Brain microvascular endothelial cell (primary cell): ENCODE data around the gene GNA12.

Experiments used
- DNase-seq: peaks from one replicate; pipeline ENCODE4 v3.0.0-alpha.2; 2020
- H3K27ac ChIP-seq: fragments of 250-450 bp; sonication (Bioruptor Pico); 2 replicates; pipeline ENCODE4 v1.5.1; 2020; ENCODE audit warnings: mild to moderate bottlenecking, moderate library complexity
- H3K27me3 ChIP-seq: fragments of 250-450 bp; sonication (Bioruptor Pico); replicated peaks from 2 replicates; pipeline ENCODE4 v1.5.1; 2020; ENCODE audit warnings: mild to moderate bottlenecking
- H3K36me3 ChIP-seq: fragments of 250-450 bp; sonication (Bioruptor Pico); replicated peaks from 2 replicates; pipeline ENCODE4 v1.5.1; 2020; ENCODE audit warnings: mild to moderate bottlenecking
- H3K4me3 ChIP-seq: 2 replicates; pipeline ENCODE4 v1.5.1; 2011; ENCODE audit warnings: low read depth, mild to moderate bottlenecking, control low read depth, low read length, moderate library complexity
- in situ Hi-C: cut with HindIII; loops from 2 replicates; pipeline ENCODE4 v1.10.0; 2017; ENCODE audit warnings: low sequenced_read_pairs, low pct_ligation_motif_present
- TF ChIP-seq, protein P1 (sequence below): IDR thresholded peaks from 2 replicates; pipeline ENCODE4 v1.5.1; 2011; ENCODE audit warnings: low read depth, mild to moderate bottlenecking, moderate library complexity, low read length, control low read depth, inconsistent platforms; ENCODE audit errors: missing control alignments

GNA12 gene

DNA sequence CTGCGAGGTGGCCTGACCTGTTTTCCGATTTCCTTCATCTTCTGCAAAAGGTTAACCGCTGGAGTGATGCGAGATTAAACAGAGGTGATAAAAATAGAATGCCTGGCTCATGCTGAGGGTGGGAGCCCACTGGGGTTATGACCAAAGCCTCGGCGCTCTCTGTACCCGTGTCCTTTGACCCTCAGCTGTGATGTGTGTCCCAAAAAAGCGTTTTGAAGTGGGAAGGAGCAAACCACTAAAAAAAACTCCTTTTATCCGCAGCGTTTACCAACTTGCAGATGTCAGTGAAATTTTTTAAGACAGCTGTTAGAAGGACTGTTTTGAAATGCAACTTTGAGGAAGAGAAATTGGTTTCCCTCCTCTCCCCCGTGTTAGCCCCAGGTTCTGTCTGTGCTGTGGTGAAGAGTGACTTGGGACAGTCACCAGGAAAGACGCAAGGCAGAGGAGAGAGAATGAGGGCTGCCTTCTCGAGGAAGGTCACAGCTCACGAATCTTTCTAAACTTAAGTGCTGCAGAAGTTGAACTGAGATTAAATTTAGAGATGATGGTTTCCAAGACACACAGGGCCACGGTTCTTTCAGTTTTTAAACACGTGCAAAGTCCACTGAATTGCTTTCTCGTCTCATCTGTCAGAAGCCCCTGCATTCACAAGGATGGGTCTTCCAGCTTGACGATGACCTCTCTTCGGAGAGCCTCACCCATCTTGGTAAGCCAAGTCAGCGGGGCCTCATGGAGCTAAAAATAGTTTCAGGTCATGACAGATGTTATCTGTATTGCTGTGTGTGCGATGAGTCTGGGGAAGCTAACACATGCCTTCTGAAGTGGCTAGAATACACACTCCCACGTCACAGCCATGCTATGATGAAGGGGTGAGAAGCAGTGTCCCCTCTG is 128.5 kb downstream of the GNA12 start:
- no peak overlapping the region for H3K27ac ChIP-seq
- H3K4me3 ChIP-seq, result no peak overlapping the region
- peak; percentile 30 for DNase-seq
- no peaks in the 10 kb centered on the region for H3K27me3 ChIP-seq
- TF ChIP-seq, protein P1, sequence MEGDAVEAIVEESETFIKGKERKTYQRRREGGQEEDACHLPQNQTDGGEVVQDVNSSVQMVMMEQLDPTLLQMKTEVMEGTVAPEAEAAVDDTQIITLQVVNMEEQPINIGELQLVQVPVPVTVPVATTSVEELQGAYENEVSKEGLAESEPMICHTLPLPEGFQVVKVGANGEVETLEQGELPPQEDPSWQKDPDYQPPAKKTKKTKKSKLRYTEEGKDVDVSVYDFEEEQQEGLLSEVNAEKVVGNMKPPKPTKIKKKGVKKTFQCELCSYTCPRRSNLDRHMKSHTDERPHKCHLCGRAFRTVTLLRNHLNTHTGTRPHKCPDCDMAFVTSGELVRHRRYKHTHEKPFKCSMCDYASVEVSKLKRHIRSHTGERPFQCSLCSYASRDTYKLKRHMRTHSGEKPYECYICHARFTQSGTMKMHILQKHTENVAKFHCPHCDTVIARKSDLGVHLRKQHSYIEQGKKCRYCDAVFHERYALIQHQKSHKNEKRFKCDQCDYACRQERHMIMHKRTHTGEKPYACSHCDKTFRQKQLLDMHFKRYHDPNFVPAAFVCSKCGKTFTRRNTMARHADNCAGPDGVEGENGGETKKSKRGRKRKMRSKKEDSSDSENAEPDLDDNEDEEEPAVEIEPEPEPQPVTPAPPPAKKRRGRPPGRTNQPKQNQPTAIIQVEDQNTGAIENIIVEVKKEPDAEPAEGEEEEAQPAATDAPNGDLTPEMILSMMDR, result no peak
- in situ Hi-C loops, result no loop called here
- peaks cover 12% of the 10 kb centered on the region for H3K36me3 ChIP-seq

DNA sequence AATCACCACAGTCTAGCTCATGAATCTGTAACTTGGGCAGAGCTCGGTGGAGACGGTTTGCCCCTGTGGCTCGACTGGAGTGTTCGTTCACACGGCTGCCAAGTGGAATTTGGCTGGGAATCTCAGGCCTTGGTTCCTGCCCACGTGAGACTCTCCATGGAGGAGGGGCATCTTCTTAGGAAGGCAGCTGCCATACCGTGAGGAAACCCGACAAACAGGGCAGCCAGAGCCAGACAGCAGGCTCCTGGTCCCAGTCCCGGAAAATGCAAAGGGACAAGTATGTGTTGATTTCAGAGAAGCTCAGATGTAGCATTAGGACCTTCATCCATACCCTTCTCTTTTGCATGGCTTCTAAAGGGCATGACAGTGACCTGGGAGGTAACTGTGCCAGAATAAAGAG is 129.5 kb downstream of the GNA12 start:
- no peak overlapping the region for H3K27ac ChIP-seq
- H3K27me3 ChIP-seq, result no peaks in the 10 kb centered on the region
- TF ChIP-seq, protein P1, result no peak
- in situ Hi-C loops, result no loop called here
- H3K4me3 ChIP-seq, result no peak overlapping the region
- peaks cover 12% of the 10 kb centered on the region for H3K36me3 ChIP-seq
- DNase-seq, result no peak

DNA sequence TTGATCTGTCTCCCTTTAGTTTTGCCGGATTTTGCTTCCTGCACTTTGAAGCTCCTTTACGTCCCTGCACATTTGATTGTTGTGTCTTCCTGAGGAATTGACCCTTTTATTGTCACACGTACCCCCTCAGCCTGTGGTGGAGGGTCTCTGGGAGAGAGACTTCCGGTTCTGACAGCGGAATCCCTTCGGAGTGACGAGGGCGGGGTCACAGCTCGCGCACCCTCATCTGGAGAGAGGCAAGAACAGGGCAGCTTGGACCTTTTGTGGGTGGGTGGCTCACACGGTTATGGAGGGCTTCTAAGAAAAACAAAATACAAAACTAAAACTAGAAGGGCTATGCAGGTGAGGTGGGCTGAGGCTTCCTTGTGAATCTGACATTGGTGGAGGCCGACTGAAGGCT is 130.1 kb downstream of the GNA12 start:
- no peaks in the 10 kb centered on the region for H3K27me3 ChIP-seq

DNA sequence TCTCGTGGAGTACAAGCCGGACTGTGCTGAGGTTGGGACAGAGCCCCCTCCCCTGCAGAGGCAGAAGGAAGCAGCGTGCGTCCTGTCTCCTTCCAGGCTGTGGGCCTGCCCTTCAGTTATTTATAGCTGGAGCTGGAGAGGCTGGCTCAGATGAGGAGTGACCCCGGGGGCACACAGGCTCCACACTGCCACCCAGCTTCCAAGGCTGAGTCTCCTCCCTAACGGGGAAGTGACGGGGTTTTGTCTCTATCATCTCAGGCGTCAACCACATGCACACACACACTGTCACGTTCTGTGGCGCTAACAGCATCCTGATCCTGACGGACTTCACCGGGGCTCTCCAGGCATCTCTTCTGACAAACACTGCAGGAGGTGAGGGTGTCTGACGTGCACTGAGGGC is 130.7 kb downstream of the GNA12 start:
- Histone ChIP-seq H3K36me3 (peaks cover 11% of the 10 kb centered on the region), H3K4me3 (no peak overlapping the region), H3K27me3 (no peaks in the 10 kb centered on the region), H3K27ac (no peak overlapping the region)
- TF ChIP-seq, protein P1, result peak; percentile 38
- in situ Hi-C loops, result no loop called here
- DNase-seq, result peak; percentile 22

More for the DNA sequence above, 130.1 kb downstream of the GNA12 start:
- no peak for DNase-seq
- in situ Hi-C loops, result no loop called here
- TF ChIP-seq, protein P1, result no peak
- Histone ChIP-seq H3K27ac (no peak overlapping the region), H3K4me3 (no peak overlapping the region), H3K36me3 (peaks cover 12% of the 10 kb centered on the region)

DNA sequence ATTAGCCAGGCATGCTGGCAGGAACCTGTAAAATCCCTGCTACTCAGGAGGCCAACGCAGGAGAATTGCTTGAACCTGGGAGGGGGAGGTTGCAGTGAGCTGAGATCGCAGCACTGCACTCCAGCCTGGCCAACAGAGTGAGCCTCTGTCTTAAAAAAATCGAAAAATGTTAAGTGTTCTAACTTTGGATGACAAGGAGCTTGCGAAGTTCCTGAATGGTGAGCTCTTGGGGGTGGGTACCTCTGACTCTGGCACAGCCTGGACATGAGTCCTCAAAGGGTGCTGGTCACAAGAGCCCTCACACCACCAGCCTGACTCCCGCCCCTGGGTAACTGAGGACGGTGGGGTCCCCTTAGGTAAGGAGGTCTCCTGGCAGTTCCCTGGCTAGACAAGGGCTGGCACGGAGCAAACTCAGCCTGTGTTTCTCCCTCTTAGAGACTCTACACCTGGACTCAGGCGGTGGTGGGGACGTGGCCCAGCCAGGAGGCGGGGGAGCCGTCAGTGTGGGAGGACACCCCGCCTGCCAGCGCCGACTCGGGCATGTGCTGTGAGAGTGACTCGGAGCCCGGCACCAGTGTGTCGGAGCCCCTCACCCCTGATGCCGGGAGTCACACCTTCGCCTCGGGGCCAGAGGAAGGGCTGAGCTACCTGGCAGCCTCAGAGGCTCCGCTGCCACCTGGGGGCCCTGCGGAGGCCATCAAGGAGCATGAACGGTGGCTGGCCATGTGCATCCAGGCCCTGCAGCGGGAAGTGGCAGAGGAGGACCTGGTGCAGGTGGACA is 132.0 kb downstream of the GNA12 start:
- in situ Hi-C loops, result no loop called here
- DNase-seq, result no peak
- TF ChIP-seq, protein P1, result no peak
- Histone ChIP-seq H3K27me3 (no peaks in the 10 kb centered on the region), H3K27ac (no peak overlapping the region), H3K36me3 (peaks cover 5% of the 10 kb centered on the region), H3K4me3 (no peak overlapping the region)
